ENCODE results near the gene CWC22.

DNA sequence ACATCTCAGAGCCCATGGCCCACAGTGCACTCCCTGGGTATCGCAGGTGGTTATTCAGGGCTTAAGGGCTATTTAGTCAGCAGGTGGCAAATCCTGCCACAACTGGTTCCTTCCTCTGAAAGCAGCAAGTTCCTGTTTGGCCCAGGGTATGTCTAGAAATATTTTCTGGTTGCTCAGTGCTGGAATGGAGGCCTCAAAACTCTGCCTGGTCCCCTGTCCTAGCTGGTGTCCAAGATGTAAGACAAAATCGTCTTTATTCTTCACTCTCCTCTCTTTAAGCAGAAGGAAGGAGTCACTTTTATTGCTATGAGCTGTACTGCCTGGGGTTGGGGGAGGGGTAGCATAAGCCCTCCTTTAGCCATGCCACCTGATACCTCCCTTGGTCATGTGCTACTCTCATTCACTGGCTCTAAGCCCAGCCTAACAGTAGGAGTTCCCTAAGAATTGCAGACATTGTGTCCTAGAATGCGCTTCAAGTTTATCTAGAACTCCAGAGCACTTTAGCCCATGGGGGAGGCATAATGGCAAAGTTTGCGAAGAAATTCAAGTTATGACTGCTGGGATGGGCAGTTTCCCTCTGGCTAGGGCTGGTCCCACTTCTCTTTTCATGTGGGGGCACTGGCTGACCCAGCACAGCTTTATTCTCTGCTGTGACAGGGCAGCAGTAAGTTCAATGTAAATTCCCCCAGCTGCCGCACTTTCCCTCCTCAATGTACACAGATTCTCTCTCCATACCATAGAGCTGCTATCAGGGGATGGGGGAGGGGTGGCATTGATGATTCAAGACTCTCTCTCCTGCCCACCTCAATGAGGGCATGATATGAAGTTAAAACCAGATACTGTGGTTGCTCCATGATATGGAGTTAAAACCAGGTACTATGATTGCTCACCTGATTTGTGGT lies 27.1 kb upstream of the CWC22 start:
- TF ChIP-seq, protein P1, sequence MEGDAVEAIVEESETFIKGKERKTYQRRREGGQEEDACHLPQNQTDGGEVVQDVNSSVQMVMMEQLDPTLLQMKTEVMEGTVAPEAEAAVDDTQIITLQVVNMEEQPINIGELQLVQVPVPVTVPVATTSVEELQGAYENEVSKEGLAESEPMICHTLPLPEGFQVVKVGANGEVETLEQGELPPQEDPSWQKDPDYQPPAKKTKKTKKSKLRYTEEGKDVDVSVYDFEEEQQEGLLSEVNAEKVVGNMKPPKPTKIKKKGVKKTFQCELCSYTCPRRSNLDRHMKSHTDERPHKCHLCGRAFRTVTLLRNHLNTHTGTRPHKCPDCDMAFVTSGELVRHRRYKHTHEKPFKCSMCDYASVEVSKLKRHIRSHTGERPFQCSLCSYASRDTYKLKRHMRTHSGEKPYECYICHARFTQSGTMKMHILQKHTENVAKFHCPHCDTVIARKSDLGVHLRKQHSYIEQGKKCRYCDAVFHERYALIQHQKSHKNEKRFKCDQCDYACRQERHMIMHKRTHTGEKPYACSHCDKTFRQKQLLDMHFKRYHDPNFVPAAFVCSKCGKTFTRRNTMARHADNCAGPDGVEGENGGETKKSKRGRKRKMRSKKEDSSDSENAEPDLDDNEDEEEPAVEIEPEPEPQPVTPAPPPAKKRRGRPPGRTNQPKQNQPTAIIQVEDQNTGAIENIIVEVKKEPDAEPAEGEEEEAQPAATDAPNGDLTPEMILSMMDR (IDR thresholded peaks at IDR 0.05) = no peak
- TF ChIP-seq POLR2A (IDR thresholded peaks at IDR 0.05) = no peak
